A204.1 (cell line): Measurements from ENCODE around the gene ZNF726.
"Not testable (repeated sequence)": the region's sequence is repeated elsewhere in the genome, so short reads cannot be mapped to it uniquely, and the experiment has no call there.

Experiments used
- FAIRE-seq: peaks from 2 replicates; lab custom pipeline; 2012; peaks lifted over from hg19 to GRCh38; lab: Jason Lieb, UNC

ZNF726 gene

GRCh38 chr19:23914402-23915286 is at the start of gene ZNF726:
Gene ZNF726, plus strand, starts transcription at chr19:23914886. Its CDS starts 109 bp downstream, at chr19:23914995.
- FAIRE-seq, result no peak

- FAIRE-seq, result no peak
Measured at GRCh38 chr19:23867895-23868294, 46.8 kb upstream of the ZNF726 start.

- FAIRE-seq, result no peak
Measured at GRCh38 chr19:23868630-23869029, 46.1 kb upstream of the ZNF726 start.

GRCh38 chr19:23872282-23872919 is 42.3 kb upstream of the ZNF726 start:
- no peak for FAIRE-seq

- FAIRE-seq, result no peak
Measured at GRCh38 chr19:23876261-23876660, 38.4 kb upstream of the ZNF726 start.

- FAIRE-seq, result not testable (repeated sequence)
Measured at GRCh38 chr19:23876756-23877155, 37.9 kb upstream of the ZNF726 start.

- no peak for FAIRE-seq
Measured at GRCh38 chr19:23882493-23882892, 32.2 kb upstream of the ZNF726 start.

- no peak for FAIRE-seq
Measured at GRCh38 chr19:23884363-23884762, 30.3 kb upstream of the ZNF726 start.

GRCh38 chr19:23887642-23888041 is 27.0 kb upstream of the ZNF726 start:
- no peak for FAIRE-seq

- not testable (repeated sequence) for FAIRE-seq
Measured at GRCh38 chr19:23896096-23896495, 18.6 kb upstream of the ZNF726 start.

- no peak for FAIRE-seq
Measured at GRCh38 chr19:23896912-23897311, 17.8 kb upstream of the ZNF726 start.

- no peak for FAIRE-seq
Measured at GRCh38 chr19:23901360-23901759, 13.3 kb upstream of the ZNF726 start.

- no peak for FAIRE-seq
Measured at GRCh38 chr19:23904406-23904805, 10.3 kb upstream of the ZNF726 start.

- FAIRE-seq, result no peak
Measured at GRCh38 chr19:23905771-23906170, 8.9 kb upstream of the ZNF726 start.

GRCh38 chr19:23906835-23907234 is 7.9 kb upstream of the ZNF726 start:
- FAIRE-seq, result no peak

GRCh38 chr19:23908165-23908564 is 6.5 kb upstream of the ZNF726 start:
- no peak for FAIRE-seq

- FAIRE-seq, result no peak
Measured at GRCh38 chr19:23909222-23909621, 5.5 kb upstream of the ZNF726 start.

- FAIRE-seq, result no peak
Measured at GRCh38 chr19:23913931-23914330, 755 bp upstream of the ZNF726 start.

- FAIRE-seq, result no peak
Measured at GRCh38 chr19:23916991-23917390, 2.3 kb downstream of the ZNF726 start.

GRCh38 chr19:23917856-23918255 is 3.2 kb downstream of the ZNF726 start:
- FAIRE-seq, result no peak

GRCh38 chr19:23925285-23925684 is 10.6 kb downstream of the ZNF726 start:
- FAIRE-seq, result no peak

GRCh38 chr19:23932878-23933277 is 18.2 kb downstream of the ZNF726 start:
- FAIRE-seq, result no peak

GRCh38 chr19:23937031-23937430 is 22.3 kb downstream of the ZNF726 start:
- FAIRE-seq, result not testable (repeated sequence)

GRCh38 chr19:23943411-23943810 is 28.7 kb downstream of the ZNF726 start:
- FAIRE-seq, result no peak
